Measurements from ENCODE around the gene PLEKHM3. TPM values are rescaled to one million over a fixed set of nuclear protein-coding genes. Genes with fewer than 3 reads are reported as not detected.
A peak's percentile ranks its signal among the peaks of the same experiment; 100 is the strongest.

Gene PLEKHM3
- total RNA-seq, 4 donors from 2014 or later: 22.0 to 29.1 (median 25.0) TPM

DNA sequence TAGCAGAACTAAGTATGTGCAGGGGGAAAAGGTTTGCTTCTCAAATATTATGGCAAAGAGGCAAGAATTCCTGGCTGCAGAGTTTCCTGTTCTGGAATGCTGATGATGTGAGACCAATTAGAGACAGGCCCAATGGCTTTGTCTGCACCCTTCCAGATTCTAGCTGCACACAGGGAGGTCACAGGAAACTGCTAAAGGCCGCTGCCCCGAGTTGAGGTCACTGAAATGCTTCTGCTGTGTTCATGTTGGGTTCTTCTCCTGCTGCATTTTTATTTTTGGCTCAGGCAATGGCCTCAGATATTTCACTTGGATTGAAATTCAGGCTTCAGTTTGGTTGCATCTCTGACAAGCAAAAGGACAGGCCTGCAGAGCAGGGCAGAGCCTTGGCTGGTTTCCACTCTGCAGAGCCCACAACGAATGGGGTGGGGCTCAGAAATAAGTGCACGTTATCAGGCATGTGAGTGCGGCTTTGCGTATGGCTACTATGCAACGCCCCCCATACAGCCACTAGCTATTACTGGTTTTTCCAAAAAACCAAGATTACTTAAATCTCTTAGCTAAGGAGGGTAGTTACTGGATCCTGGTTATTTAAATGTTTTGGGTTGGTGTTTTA lies 188.7 kb downstream of the PLEKHM3 start:
- DNase-seq (ENCODE audit: low spot score in 2 of 2): no peak
- TF ChIP-seq EP300 (IDR thresholded peaks at IDR 0.05) (no peak), POLR2A (IDR thresholded peaks at IDR 0.05) (no peak), CTCF (IDR thresholded peaks at IDR 0.05) (no peak)
- Histone ChIP-seq H3K4me1 (peaks cover 0 to 11% (median 4%) of the 10 kb centered on the region in 4 donors), H3K27me3 (no peaks in the 10 kb centered on the region), H3K4me3 (no peak overlapping the region), H3K36me3 (no peaks in the 10 kb centered on the region), H3K27ac (peak overlapping the region in 1 of 4 donors; percentile 11), H3K9me3 (no peaks in the 10 kb centered on the region)
- 11 to 39% methylated on average over 7 of the region's 7 CpGs for WGBS, 2 donors

DNA sequence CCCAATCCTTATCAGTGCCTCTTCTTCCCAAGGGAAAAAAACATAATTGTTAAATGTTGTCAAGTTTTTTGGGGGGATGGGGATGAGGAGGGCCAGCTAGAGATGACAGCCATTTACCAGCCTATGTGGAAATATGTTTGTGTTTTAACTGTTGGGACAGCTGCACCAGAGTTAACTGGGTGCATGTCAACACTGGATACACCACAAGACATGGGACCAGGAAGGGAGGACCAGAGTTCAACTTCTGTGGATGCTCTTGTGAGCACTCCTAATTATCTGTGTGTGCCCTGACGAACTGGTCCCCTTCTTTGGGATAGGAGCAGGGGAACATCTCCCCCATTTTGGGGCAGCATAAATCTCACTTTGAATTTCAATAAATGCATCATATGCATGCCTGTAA lies 189.5 kb downstream of the PLEKHM3 start:
- H3K9me3 ChIP-seq: no peaks in the 10 kb centered on the region
- no peak overlapping the region for H3K4me3 ChIP-seq
- peaks cover 0 to 7% (median 0%) of the 10 kb centered on the region in 3 donors for H3K36me3 ChIP-seq
- H3K4me1 ChIP-seq: peaks cover 0 to 11% (median 4%) of the 10 kb centered on the region in 4 donors
- H3K27me3 ChIP-seq: no peaks in the 10 kb centered on the region
- no peak for DNase-seq (ENCODE audit: low spot score in 2 of 2)
- WGBS, 2 donors: 86 to 100% methylated on average over 1 of the region's 1 CpG
- TF ChIP-seq CTCF (IDR thresholded peaks at IDR 0.05) (no peak), POLR2A (IDR thresholded peaks at IDR 0.05) (no peak), EP300 (IDR thresholded peaks at IDR 0.05) (no peak)
- H3K27ac ChIP-seq: no peak overlapping the region

GRCh38 chr2:207833251-207833751 lies 192.0 kb downstream of the PLEKHM3 start:
- H3K4me3 ChIP-seq: no peak overlapping the region
- 87 to 93% methylated on average over 3 of the region's 3 CpGs for WGBS, 2 donors
- no peaks in the 10 kb centered on the region for H3K27me3 ChIP-seq
- H3K9me3 ChIP-seq: no peaks in the 10 kb centered on the region
- DNase-seq (ENCODE audit: low spot score in 2 of 2): no peak
- TF ChIP-seq POLR2A (IDR thresholded peaks at IDR 0.05): no peak
- TF ChIP-seq EP300 (IDR thresholded peaks at IDR 0.05): no peak
- no peak for TF ChIP-seq CTCF (IDR thresholded peaks at IDR 0.05)
- H3K36me3 ChIP-seq: peaks cover 0 to 13% (median 0%) of the 10 kb centered on the region in 3 donors
- H3K4me1 ChIP-seq: peaks cover 0 to 11% (median 4%) of the 10 kb centered on the region in 4 donors
- H3K27ac ChIP-seq: no peak overlapping the region

DNA sequence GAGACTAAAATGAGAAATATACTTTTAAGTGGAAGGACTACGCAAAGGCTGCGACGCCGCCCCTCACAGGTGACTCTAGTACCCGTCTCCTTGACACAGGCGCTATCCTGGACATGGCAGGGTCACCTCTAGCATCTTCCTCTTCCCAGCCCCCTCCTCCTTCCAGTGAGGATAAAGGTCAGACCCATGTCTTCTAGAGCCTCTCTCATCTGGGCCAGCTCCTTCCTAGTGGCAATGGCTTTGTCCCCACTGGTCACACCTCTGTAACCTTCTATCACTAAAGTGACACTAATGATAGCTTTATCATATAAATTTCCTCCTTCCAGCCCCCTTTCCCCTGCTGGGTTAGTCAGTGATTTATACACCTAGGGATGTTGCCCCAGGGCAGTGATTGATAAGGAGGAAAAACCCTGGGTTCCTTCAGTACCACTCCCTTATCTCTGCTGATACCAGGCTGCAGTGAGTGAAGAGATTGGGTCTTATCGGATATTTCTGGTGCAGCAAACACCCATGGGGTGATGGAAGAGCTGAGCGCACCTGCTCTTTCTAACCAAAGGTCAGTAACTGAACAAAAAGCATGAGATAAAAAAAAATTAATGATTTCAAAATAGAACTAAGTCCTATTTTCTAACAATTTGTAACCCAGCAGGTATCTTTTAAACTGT lies 193.6 kb downstream of the PLEKHM3 start:
- no peak for DNase-seq (ENCODE audit: low spot score in 2 of 2)
- H3K4me3 ChIP-seq: no peak overlapping the region
- 98% methylated on average over 8 of the region's 8 CpGs for WGBS, 2 donors
- no peaks in the 10 kb centered on the region for H3K27me3 ChIP-seq
- H3K4me1 ChIP-seq: peaks cover 0 to 5% (median 2%) of the 10 kb centered on the region in 4 donors
- H3K27ac ChIP-seq: no peak overlapping the region
- H3K9me3 ChIP-seq: no peaks in the 10 kb centered on the region
- peaks cover 0 to 29% (median 0%) of the 10 kb centered on the region in 3 donors for H3K36me3 ChIP-seq
- TF ChIP-seq EP300 (IDR thresholded peaks at IDR 0.05) (no peak), CTCF (IDR thresholded peaks at IDR 0.05) (no peak), POLR2A (IDR thresholded peaks at IDR 0.05) (no peak)

DNA sequence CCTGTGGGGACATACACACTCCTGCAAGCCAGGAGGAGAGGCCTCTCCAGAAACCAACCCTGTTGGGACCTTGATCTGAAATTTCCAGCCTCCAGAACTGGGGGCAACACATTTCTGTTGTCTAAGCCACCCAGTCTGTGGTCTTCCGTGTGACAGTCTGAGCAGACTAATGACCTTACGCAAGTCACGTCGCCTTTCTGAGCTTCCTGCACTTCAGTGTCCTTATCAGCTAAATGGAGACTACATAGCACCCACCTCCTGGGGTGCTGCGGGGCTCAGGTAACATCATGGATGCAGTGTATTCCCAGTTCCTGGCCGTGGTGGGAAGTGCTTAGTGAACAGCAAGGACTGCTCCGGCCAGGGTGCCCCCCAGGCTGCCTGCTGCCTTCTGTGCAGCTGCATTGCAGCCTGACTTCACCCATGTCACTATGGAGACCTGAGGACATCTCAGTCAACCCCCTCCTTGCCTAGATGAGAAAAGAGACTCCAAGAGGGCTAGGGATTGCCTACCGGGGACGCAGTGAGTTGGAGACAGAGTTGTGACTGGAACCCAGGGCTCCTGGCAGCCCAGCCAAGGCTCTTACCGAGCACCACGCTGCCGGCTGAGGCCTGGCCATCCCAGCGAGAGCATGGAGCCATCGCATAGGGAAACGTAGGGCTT lies 194.4 kb downstream of the PLEKHM3 start:
- peaks cover 0 to 37% (median 0%) of the 10 kb centered on the region in 3 donors for H3K36me3 ChIP-seq
- no peaks in the 10 kb centered on the region for H3K9me3 ChIP-seq
- H3K4me3 ChIP-seq: no peak overlapping the region
- WGBS, 2 donors: 89 to 95% methylated on average over 15 of the region's 15 CpGs
- DNase-seq (ENCODE audit: low spot score in 2 of 2): no peak
- H3K27me3 ChIP-seq: no peaks in the 10 kb centered on the region
- H3K4me1 ChIP-seq: no peaks in the 10 kb centered on the region
- no peak overlapping the region for H3K27ac ChIP-seq
- TF ChIP-seq CTCF (IDR thresholded peaks at IDR 0.05): no peak
